Trophoblast cell (in vitro differentiated cells and primary cell): Measurements from ENCODE around the gene ACVR1B. TPM values are rescaled to one million over a fixed set of nuclear protein-coding genes. Genes with fewer than 3 reads are reported as not detected.

Source experiments
- DNase-seq, 2 donors: peaks; one replicate each; pipeline ENCODE4 v3.0.0-alpha.2; 2016
- H2AFZ ChIP-seq: 2 replicates; pipeline ENCODE4 v1.6.1; 2013; ENCODE audit warnings: low read length, moderate library complexity, mild to moderate bottlenecking; ENCODE audit not compliant: insufficient read depth, poor library complexity
- H2AK5ac ChIP-seq: 2 replicates; pipeline ENCODE4 v1.6.1; 2013; ENCODE audit warnings: mild to moderate bottlenecking, low read length
- H2BK120ac ChIP-seq: 2 replicates; pipeline ENCODE4 v1.6.1; 2013; ENCODE audit warnings: low read length, mild to moderate bottlenecking, moderate library complexity; ENCODE audit not compliant: insufficient read depth, poor library complexity
- H2BK12ac ChIP-seq: 2 replicates; pipeline ENCODE4 v1.6.1; 2013; ENCODE audit warnings: mild to moderate bottlenecking, low read length, moderate library complexity
- H2BK5ac ChIP-seq: 2 replicates; pipeline ENCODE4 v1.6.1; 2013; ENCODE audit warnings: low read length, low read depth, moderate library complexity, mild to moderate bottlenecking; ENCODE audit not compliant: poor library complexity
- H3K14ac ChIP-seq: 2 replicates; pipeline ENCODE4 v1.6.1; 2013; ENCODE audit warnings: mild to moderate bottlenecking, low read length
- H3K18ac ChIP-seq: 2 replicates; pipeline ENCODE4 v1.6.1; 2013; ENCODE audit warnings: mild to moderate bottlenecking, low read length
- H3K23ac ChIP-seq: 2 replicates; pipeline ENCODE4 v1.6.1; 2013; ENCODE audit warnings: low read length
- H3K27ac ChIP-seq: 2 replicates; pipeline ENCODE4 v1.5.1; 2013; ENCODE audit warnings: low read depth, mild to moderate bottlenecking, inconsistent platforms, low read length, moderate library complexity
- H3K27me3 ChIP-seq: 2 replicates; pipeline ENCODE4 v1.6.1; 2013; ENCODE audit warnings: inconsistent platforms, mild to moderate bottlenecking, low read length, moderate library complexity; ENCODE audit not compliant: insufficient read depth
- H3K36me3 ChIP-seq, 2 experiments: 1 replicate in 1 of 2; 2 replicates in 1 of 2; pipeline ENCODE4 v1.6.1; 2013; ENCODE audit warnings: low read length in 2 of 2, mild to moderate bottlenecking in 2 of 2, moderate library complexity in 1 of 2; ENCODE audit not compliant: insufficient read depth in 2 of 2, control insufficient read depth in 1 of 2
- H3K4ac ChIP-seq: 2 replicates; pipeline ENCODE4 v1.6.1; 2013; ENCODE audit warnings: low read depth, mild to moderate bottlenecking, low read length, moderate library complexity
- H3K4me1 ChIP-seq, 2 experiments: 1 replicate in 1 of 2; 2 replicates in 1 of 2; pipeline ENCODE4 v1.6.1; 2013; ENCODE audit warnings: low read length in 2 of 2, mild to moderate bottlenecking in 2 of 2, moderate library complexity in 1 of 2; ENCODE audit not compliant: insufficient read depth in 2 of 2, control insufficient read depth in 1 of 2
- H3K4me2 ChIP-seq: 2 replicates; pipeline ENCODE4 v1.6.1; 2013; ENCODE audit warnings: inconsistent platforms, mild to moderate bottlenecking, low read length, moderate library complexity
- H3K4me3 ChIP-seq: 2 replicates; pipeline ENCODE4 v1.5.1; 2013; ENCODE audit warnings: mild to moderate bottlenecking, low read depth, low read length, inconsistent platforms
- H3K79me1 ChIP-seq: one replicate; pipeline ENCODE4 v1.6.1; 2013; ENCODE audit warnings: low read length
- H3K79me2 ChIP-seq: 2 replicates; pipeline ENCODE4 v1.6.1; 2013; ENCODE audit warnings: low read length, mild to moderate bottlenecking; ENCODE audit not compliant: control insufficient read depth, insufficient read depth, poor library complexity
- H3K9ac ChIP-seq: 2 replicates; pipeline ENCODE4 v1.6.1; 2013; ENCODE audit warnings: mild to moderate bottlenecking, low read length
- H3K9me3 ChIP-seq: 2 replicates; pipeline ENCODE4 v1.6.1; 2013; ENCODE audit warnings: low read depth, mild to moderate bottlenecking, control low read depth, inconsistent platforms, low read length; ENCODE audit not compliant: insufficient read depth
- H4K12ac ChIP-seq: 2 replicates; pipeline ENCODE4 v1.6.1; 2013; ENCODE audit warnings: low read depth, mild to moderate bottlenecking, low read length, moderate library complexity
- H4K8ac ChIP-seq: 2 replicates; pipeline ENCODE4 v1.6.1; 2013; ENCODE audit warnings: low read depth, mild to moderate bottlenecking, low read length, moderate library complexity
- H4K91ac ChIP-seq: one replicate; pipeline ENCODE4 v1.6.1; 2013; ENCODE audit warnings: low read depth, mild to moderate bottlenecking, low read length, moderate library complexity
- WGBS: extraction: QIAGEN DNeasy Blood & Tissue Kit; methylation state at CpG from one replicate; pipeline ENCODE4 v1.1.7; 2013; ENCODE audit warnings: missing lambda C conversion rate; ENCODE audit not compliant: insufficient read length, insufficient coverage; ENCODE audit errors: extremely low coverage; 5-methylcytosine and 5-hydroxymethylcytosine counted together
- polyA plus RNA-seq: library from polyadenylated mRNA; stranded (reverse); fragments of 200-250 nt; gene quantifications from 2 replicates; pipeline ENCODE4 v1.2.3, GENCODE V29; 2013

Gene ACVR1B
- polyA plus RNA-seq: 8.2 TPM in 2 replicates

GRCh38 chr12:51951199-51951842 is at the start of gene ACVR1B:
ACVR1B (plus strand) TSS chr12:51951699; CDS start chr12:51951744, 45 bp downstream.
- peak within 1 kb of the TSS; percentile 95 for H2AFZ ChIP-seq
- peak within 1 kb of the TSS; percentile 85 for H3K4me3 ChIP-seq
- H3K79me1 ChIP-seq: peaks cover 5% of the 10 kb centered on the region
- H2AK5ac ChIP-seq: peak within 1 kb of the TSS; percentile 71
- peak within 1 kb of the TSS; percentile 81 for H2BK120ac ChIP-seq
- peak within 1 kb of the TSS; percentile 95 for H3K9ac ChIP-seq
- no peak within 1 kb of the TSS for H3K27ac ChIP-seq
- peaks cover 5 to 11% of the 10 kb centered on the region in 2 experiments for H3K4me1 ChIP-seq
- H3K23ac ChIP-seq: peak within 1 kb of the TSS; percentile 30
- H4K8ac ChIP-seq: peak within 1 kb of the TSS; percentile 89
- peak within 1 kb of the TSS; percentile 51 for H2BK5ac ChIP-seq
- H3K4ac ChIP-seq: peak within 1 kb of the TSS; percentile 98
- H4K91ac ChIP-seq: peak within 1 kb of the TSS; percentile 70
- peak within 1 kb of the TSS; percentile 5 for H2BK12ac ChIP-seq
- H3K18ac ChIP-seq: peak within 1 kb of the TSS; percentile 72
- peak within 1 kb of the TSS; percentile 97 for H3K14ac ChIP-seq
- H4K12ac ChIP-seq: peak within 1 kb of the TSS; percentile 93
- peaks cover 8% of the 10 kb centered on the region for H3K79me2 ChIP-seq
- H3K36me3 ChIP-seq: no peaks in the 10 kb centered on the region
- no CpG with 5 or more reads among the region's 86 CpGs for WGBS
- peaks cover 12% of the 10 kb centered on the region for H3K27me3 ChIP-seq
- peaks cover 4% of the 10 kb centered on the region for H3K9me3 ChIP-seq
- H3K4me2 ChIP-seq: peak within 1 kb of the TSS; percentile 98
- DNase-seq: peak; percentile 73 to 87

GRCh38 chr12:51901881-51902280 is 49.6 kb upstream of the ACVR1B start:
- no peak overlapping the region for H3K14ac ChIP-seq
- no peak overlapping the region for H3K4ac ChIP-seq
- H3K4me1 ChIP-seq: peaks cover 2 to 3% of the 10 kb centered on the region in 2 experiments
- no peak overlapping the region for H3K9ac ChIP-seq
- no peaks in the 10 kb centered on the region for H3K79me1 ChIP-seq
- no peak overlapping the region for H4K12ac ChIP-seq
- no peaks in the 10 kb centered on the region for H3K36me3 ChIP-seq
- H2AK5ac ChIP-seq: no peak overlapping the region
- H2BK12ac ChIP-seq: no peak overlapping the region
- no peak overlapping the region for H4K8ac ChIP-seq
- H3K4me2 ChIP-seq: no peak overlapping the region
- H4K91ac ChIP-seq: no peak overlapping the region
- H2AFZ ChIP-seq: no peak overlapping the region
- no peaks in the 10 kb centered on the region for H3K27me3 ChIP-seq
- DNase-seq: peak; percentile 85 to 89
- no peak overlapping the region for H3K27ac ChIP-seq
- no peak overlapping the region for H2BK5ac ChIP-seq
- H2BK120ac ChIP-seq: no peak overlapping the region
- no CpG with 5 or more reads among the region's 11 CpGs for WGBS
- H3K79me2 ChIP-seq: no peaks in the 10 kb centered on the region
- peaks cover 7% of the 10 kb centered on the region for H3K9me3 ChIP-seq
- no peak overlapping the region for H3K4me3 ChIP-seq
- H3K18ac ChIP-seq: no peak overlapping the region
- H3K23ac ChIP-seq: no peak overlapping the region

- no peak overlapping the region for H2AFZ ChIP-seq
- H3K14ac ChIP-seq: no peak overlapping the region
- no peaks in the 10 kb centered on the region for H3K36me3 ChIP-seq
- H2BK12ac ChIP-seq: no peak overlapping the region
- H4K12ac ChIP-seq: no peak overlapping the region
- H3K27me3 ChIP-seq: peaks cover 12% of the 10 kb centered on the region
- H3K4ac ChIP-seq: no peak overlapping the region
- H3K79me2 ChIP-seq: no peaks in the 10 kb centered on the region
- no peak overlapping the region for H3K18ac ChIP-seq
- no peak overlapping the region for H3K27ac ChIP-seq
- H3K4me1 ChIP-seq: peaks cover 0 to 2% of the 10 kb centered on the region in 2 experiments
- no peak overlapping the region for H2BK120ac ChIP-seq
- H4K91ac ChIP-seq: no peak overlapping the region
- H4K8ac ChIP-seq: no peak overlapping the region
- H3K23ac ChIP-seq: no peak overlapping the region
- peaks cover 5% of the 10 kb centered on the region for H3K9me3 ChIP-seq
- no peak for DNase-seq
- H2AK5ac ChIP-seq: no peak overlapping the region
- no peak overlapping the region for H3K4me2 ChIP-seq
- H3K79me1 ChIP-seq: no peaks in the 10 kb centered on the region
- no peak overlapping the region for H3K9ac ChIP-seq
- no peak overlapping the region for H2BK5ac ChIP-seq
- no peak overlapping the region for H3K4me3 ChIP-seq
Observed at GRCh38 chr12:51904951-51905470, 46.5 kb upstream of the ACVR1B start.

- Histone ChIP-seq H3K79me2 (no peaks in the 10 kb centered on the region), H3K27ac (no peak overlapping the region), H3K4me1 (peaks cover 0 to 2% of the 10 kb centered on the region in 2 experiments), H3K14ac (no peak overlapping the region), H3K9me3 (peaks cover 2% of the 10 kb centered on the region), H3K9ac (no peak overlapping the region), H4K12ac (no peak overlapping the region), H4K8ac (no peak overlapping the region), H3K36me3 (no peaks in the 10 kb centered on the region), H3K18ac (no peak overlapping the region), H2AFZ (no peak overlapping the region), H3K23ac (no peak overlapping the region), H3K27me3 (peaks cover 12% of the 10 kb centered on the region), H2BK120ac (no peak overlapping the region), H2BK12ac (no peak overlapping the region), H2BK5ac (no peak overlapping the region), H2AK5ac (no peak overlapping the region), H4K91ac (no peak overlapping the region), H3K4me3 (no peak overlapping the region), H3K79me1 (no peaks in the 10 kb centered on the region), H3K4ac (no peak overlapping the region), H3K4me2 (no peak overlapping the region)
- no CpG with 5 or more reads among the region's 18 CpGs for WGBS
- peak; percentile 83 to 85 for DNase-seq
Observed at GRCh38 chr12:51905471-51906429, 45.7 kb upstream of the ACVR1B start.
